DMS 273 (cell line): ENCODE measurements around the gene PRUNE2.

Experiments
- DNase-seq: peaks from one replicate; lab custom pipeline; 2025; ENCODE audit not compliant: unreplicated experiment; lab: John Stamatoyannopoulos, UW

PRUNE2 gene

GRCh38 chr9:76737154-76737902, 168.6 kb downstream of the PRUNE2 start:
- no peak for DNase-seq

- DNase-seq: no peak
Observed at GRCh38 chr9:76734716-76735115, 171.2 kb downstream of the PRUNE2 start.

- no peak for DNase-seq
Observed at GRCh38 chr9:76733096-76733495, 172.8 kb downstream of the PRUNE2 start.

- no peak for DNase-seq
Observed at GRCh38 chr9:76732341-76732958, 173.5 kb downstream of the PRUNE2 start.

- no peak for DNase-seq
Observed at GRCh38 chr9:76730801-76731200, 175.1 kb downstream of the PRUNE2 start.

- no peak for DNase-seq
Observed at GRCh38 chr9:76729980-76730737, 175.8 kb downstream of the PRUNE2 start.

- no peak for DNase-seq
Observed at GRCh38 chr9:76729116-76729515, 176.8 kb downstream of the PRUNE2 start.

- no peak for DNase-seq
Observed at GRCh38 chr9:76725885-76726284, 180.0 kb downstream of the PRUNE2 start.

GRCh38 chr9:76725011-76725546, 180.8 kb downstream of the PRUNE2 start:
- DNase-seq: no peak

GRCh38 chr9:76720245-76720644, 185.7 kb downstream of the PRUNE2 start:
- DNase-seq: no peak

GRCh38 chr9:76718166-76718565, 187.7 kb downstream of the PRUNE2 start:
- DNase-seq: no peak

GRCh38 chr9:76717613-76718012, 188.3 kb downstream of the PRUNE2 start:
- no peak for DNase-seq

GRCh38 chr9:76717176-76717575, 188.7 kb downstream of the PRUNE2 start:
- no peak for DNase-seq

GRCh38 chr9:76716085-76716672, 189.7 kb downstream of the PRUNE2 start:
- DNase-seq: peak; percentile 1

- no peak for DNase-seq
Observed at GRCh38 chr9:76713381-76713780, 192.5 kb downstream of the PRUNE2 start.

- no peak for DNase-seq
Observed at GRCh38 chr9:76709020-76709419, 196.9 kb downstream of the PRUNE2 start.

GRCh38 chr9:76707510-76707909, 198.4 kb downstream of the PRUNE2 start:
- DNase-seq: no peak

GRCh38 chr9:76704593-76705204, 201.2 kb downstream of the PRUNE2 start:
- peak; percentile 73 for DNase-seq

- no peak for DNase-seq
Observed at GRCh38 chr9:76703270-76703669, 202.6 kb downstream of the PRUNE2 start.

GRCh38 chr9:76701441-76702039, 204.4 kb downstream of the PRUNE2 start:
- no peak for DNase-seq
